Endothelial cell of umbilical vein (primary cell): Measurements from ENCODE around the gene ANAPC1. TPM values are rescaled to one million over a fixed set of nuclear protein-coding genes. Genes with fewer than 3 reads are reported as not detected.
"Not testable (repeated sequence)": the region's sequence is repeated elsewhere in the genome, so short reads cannot be mapped to it uniquely, and the experiment has no call there.

ENCODE experiments used
- BruUV-seq: library from RNA; stranded (reverse); fragments of 400-500 nt; replicated peaks from 2 replicates; lab custom pipeline; 2021; lab: Mats Ljungman, UMichigan
- CTCF ChIA-PET: fragments of 300-600, 350-600 bp; sonication (Branson Sonifier 250); formaldehyde crosslinking; loops from one replicate; lab custom pipeline; 2021; ENCODE audit warnings: antibody characterized with exemption, inconsistent platforms; lab: Charles Lee
- POLR2A ChIA-PET: fragments of 300-600, 350-600 bp; sonication (Branson Sonifier 250); formaldehyde crosslinking; loops from one replicate; lab custom pipeline; 2021; ENCODE audit warnings: antibody characterized with exemption, inconsistent platforms; lab: Charles Lee
- DNase-seq: peaks from one replicate; pipeline ENCODE4 v3.0.0-alpha.2; 2011; ENCODE audit warnings: low read depth, low spot score
- FAIRE-seq: peaks from 2 replicates; lab custom pipeline; 2011; peaks lifted over from hg19 to GRCh38; lab: Jason Lieb, UNC
- H2AFZ ChIP-seq: 2 replicates; pipeline ENCODE4 v1.6.0; 2012; ENCODE audit warnings: low read depth, low read length, control low read depth, inconsistent platforms
- H3K27ac ChIP-seq: 2 replicates; pipeline ENCODE4 v1.5.1; 2011; ENCODE audit warnings: low read depth, mild to moderate bottlenecking, control low read depth, low read length, moderate library complexity; ENCODE audit not compliant: insufficient read depth
- H3K27me3 ChIP-seq, 2 experiments: 2 replicates each; pipeline versions ENCODE4 v1.6.0 to v1.6.1; 2011; ENCODE audit warnings: low read length in 2 of 2, mixed read lengths in 1 of 2; ENCODE audit not compliant: control insufficient read depth in 2 of 2, insufficient read depth in 2 of 2
- H3K36me3 ChIP-seq, 2 experiments: 2 replicates in 1 of 2; 3 replicates in 1 of 2; pipeline ENCODE4 v1.5.1; 2011; ENCODE audit warnings: low read length in 2 of 2, mild to moderate bottlenecking in 1 of 2, moderate library complexity in 1 of 2; ENCODE audit not compliant: control insufficient read depth in 2 of 2, insufficient read depth in 2 of 2; ENCODE audit errors: extremely low read depth in 1 of 2
- H3K4me1 ChIP-seq: 3 replicates; pipeline ENCODE4 v1.5.1; 2011; ENCODE audit warnings: mild to moderate bottlenecking, low read length; ENCODE audit not compliant: control insufficient read depth, insufficient read depth; ENCODE audit errors: extremely low read depth
- H3K4me2 ChIP-seq: 2 replicates; pipeline ENCODE4 v1.6.1; 2011; ENCODE audit warnings: low read length, control low read depth, mixed read lengths; ENCODE audit not compliant: insufficient read depth
- H3K4me3 ChIP-seq, 3 experiments: fragments of 200-600 bp in 1 of 3; sonication (generic), shearing (Covaris generic) in 1 of 3; replicated peaks in 1 of 3; 2 replicates each; pipeline ENCODE4 v1.5.1; 2011 to 2016; ENCODE audit warnings: control low read depth in 3 of 3, low read length in 3 of 3, mild to moderate bottlenecking in 2 of 3, inconsistent platforms in 1 of 3, low read depth in 1 of 3, moderate library complexity in 1 of 3; ENCODE audit not compliant: insufficient read depth in 1 of 3
- H3K79me2 ChIP-seq: 2 replicates; pipeline ENCODE4 v1.6.0; 2012; ENCODE audit warnings: low read length, inconsistent platforms; ENCODE audit not compliant: control insufficient read depth, insufficient read depth
- H3K9ac ChIP-seq: replicated peaks from 2 replicates; pipeline ENCODE3; 2011; ENCODE audit warnings: low read length, control low read depth; ENCODE audit not compliant: insufficient read depth; ENCODE audit errors: extremely low read depth
- H3K9me1 ChIP-seq: replicated peaks from 3 replicates; pipeline ENCODE4 v1.6.0; 2011; ENCODE audit warnings: mild to moderate bottlenecking, low read length; ENCODE audit not compliant: control insufficient read depth, insufficient read depth; ENCODE audit errors: extremely low read depth
- H3K9me3 ChIP-seq: replicated peaks from 2 replicates; pipeline ENCODE4 v1.5.1; 2012; ENCODE audit warnings: low read length, inconsistent platforms; ENCODE audit not compliant: control insufficient read depth, insufficient read depth
- H4K20me1 ChIP-seq: replicated peaks from 2 replicates; pipeline ENCODE3; 2011; ENCODE audit warnings: mild to moderate bottlenecking, low read length; ENCODE audit not compliant: control insufficient read depth, insufficient read depth; ENCODE audit errors: extremely low read depth
- dilution Hi-C: fragments of 300-500 bp; cut with MboI; formaldehyde crosslinking; loops from one replicate; pipeline ENCODE4 v1.15.0; 2019; ENCODE audit warnings: low sequenced_read_pairs; ENCODE audit not compliant: extremely low pct_ligation_motif_present
- intact Hi-C: fragments of 100-400 bp; cut with micrococcal nuclease; formaldehyde crosslinking; loops from one replicate; pipeline ENCODE4 v1.10.0; 2022
- polyA plus RNA-seq, 4 experiments: library from polyadenylated mRNA; depleted of rRNA in 3 of 4; stranded (reverse) in 3 of 4; unstranded in 1 of 4; fragments of >200 nt; gene quantifications; 2 replicates each; pipeline versions ENCODE4 v1.2.1 to v1.2.3, GENCODE V29; 2011 to 2012; ENCODE audit warnings: missing spikeins in 1 of 4
- total RNA-seq: library from RNA; stranded (reverse); gene quantifications from 2 replicates; pipeline ENCODE4 v1.2.3, GENCODE V29; 2021

Gene ANAPC1
- total and polyA plus RNA-seq, 2 donors (not counting 3 experiments of a cell fraction or from before 2014, with no cell fraction given), result 21.9 to 61.5 TPM

GRCh38 chr2:111839625-111840282 lies 44.2 kb downstream of the ANAPC1 start:
- H4K20me1 ChIP-seq, H3K36me3 ChIP-seq, H3K79me2 ChIP-seq, intact Hi-C loops, POLR2A ChIA-PET, H3K9ac ChIP-seq, H3K9me3 ChIP-seq, H3K4me3 ChIP-seq, BruUV-seq, H2AFZ ChIP-seq, H3K27me3 ChIP-seq, CTCF ChIA-PET, H3K27ac ChIP-seq, H3K9me1 ChIP-seq, H3K4me1 ChIP-seq, dilution Hi-C loops, FAIRE-seq, H3K4me2 ChIP-seq: not testable (repeated sequence)
- peak; percentile 70 for DNase-seq

- dilution Hi-C loops, H3K27me3 ChIP-seq, H4K20me1 ChIP-seq, H3K4me1 ChIP-seq, H3K4me3 ChIP-seq, BruUV-seq, H3K27ac ChIP-seq, intact Hi-C loops, H3K79me2 ChIP-seq, CTCF ChIA-PET, FAIRE-seq, POLR2A ChIA-PET, H3K9me3 ChIP-seq, H3K36me3 ChIP-seq, H3K9me1 ChIP-seq, H3K4me2 ChIP-seq, H3K9ac ChIP-seq, H2AFZ ChIP-seq: not testable (repeated sequence)
- peak; percentile 3 for DNase-seq
Measured at GRCh38 chr2:111838992-111839391, 45.0 kb downstream of the ANAPC1 start.

- CTCF ChIA-PET, dilution Hi-C loops, BruUV-seq, H3K9me1 ChIP-seq, H3K27me3 ChIP-seq, DNase-seq, intact Hi-C loops, H2AFZ ChIP-seq, H3K4me1 ChIP-seq, H4K20me1 ChIP-seq, H3K27ac ChIP-seq, POLR2A ChIA-PET, H3K36me3 ChIP-seq, H3K9ac ChIP-seq, H3K4me2 ChIP-seq, H3K79me2 ChIP-seq, H3K9me3 ChIP-seq, FAIRE-seq, H3K4me3 ChIP-seq: not testable (repeated sequence)
Measured at GRCh38 chr2:111834221-111834620, 49.8 kb downstream of the ANAPC1 start.

GRCh38 chr2:111830479-111830878 lies 53.5 kb downstream of the ANAPC1 start:
- H2AFZ ChIP-seq, CTCF ChIA-PET, FAIRE-seq, H3K9ac ChIP-seq, H3K27ac ChIP-seq, H3K4me1 ChIP-seq, H3K4me3 ChIP-seq, H4K20me1 ChIP-seq, H3K27me3 ChIP-seq, H3K36me3 ChIP-seq, BruUV-seq, dilution Hi-C loops, H3K4me2 ChIP-seq, H3K79me2 ChIP-seq, DNase-seq, H3K9me3 ChIP-seq, H3K9me1 ChIP-seq, intact Hi-C loops, POLR2A ChIA-PET: not testable (repeated sequence)
